ENCODE data around the gene DCPS.

DNA sequence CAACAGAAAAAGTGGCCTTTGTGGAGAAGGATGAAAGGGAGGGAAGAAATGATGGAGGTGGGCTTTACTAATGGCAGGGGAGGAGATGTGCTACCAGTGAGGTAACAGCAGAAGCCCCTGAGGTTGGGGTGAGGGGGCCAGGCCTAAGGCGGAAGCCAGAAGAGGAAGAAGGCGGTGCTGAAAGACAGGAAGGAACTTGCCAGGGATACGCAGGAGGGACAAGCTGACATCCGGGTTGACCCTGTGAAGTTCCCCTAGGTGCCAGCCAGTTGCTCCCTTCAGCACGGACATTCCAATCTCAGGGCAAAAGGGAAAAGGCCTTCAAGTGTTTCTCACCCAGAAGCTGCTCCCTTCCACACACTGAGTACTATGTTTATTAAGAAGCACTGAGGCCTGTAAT, 23.3 kb upstream of the DCPS start:
- TF ChIP-seq SIN3A (IDR thresholded peaks at IDR 0.05; ENCODE audit: borderline replicate concordance, insufficient read depth, low read length): no peak
- TF ChIP-seq, protein P1, sequence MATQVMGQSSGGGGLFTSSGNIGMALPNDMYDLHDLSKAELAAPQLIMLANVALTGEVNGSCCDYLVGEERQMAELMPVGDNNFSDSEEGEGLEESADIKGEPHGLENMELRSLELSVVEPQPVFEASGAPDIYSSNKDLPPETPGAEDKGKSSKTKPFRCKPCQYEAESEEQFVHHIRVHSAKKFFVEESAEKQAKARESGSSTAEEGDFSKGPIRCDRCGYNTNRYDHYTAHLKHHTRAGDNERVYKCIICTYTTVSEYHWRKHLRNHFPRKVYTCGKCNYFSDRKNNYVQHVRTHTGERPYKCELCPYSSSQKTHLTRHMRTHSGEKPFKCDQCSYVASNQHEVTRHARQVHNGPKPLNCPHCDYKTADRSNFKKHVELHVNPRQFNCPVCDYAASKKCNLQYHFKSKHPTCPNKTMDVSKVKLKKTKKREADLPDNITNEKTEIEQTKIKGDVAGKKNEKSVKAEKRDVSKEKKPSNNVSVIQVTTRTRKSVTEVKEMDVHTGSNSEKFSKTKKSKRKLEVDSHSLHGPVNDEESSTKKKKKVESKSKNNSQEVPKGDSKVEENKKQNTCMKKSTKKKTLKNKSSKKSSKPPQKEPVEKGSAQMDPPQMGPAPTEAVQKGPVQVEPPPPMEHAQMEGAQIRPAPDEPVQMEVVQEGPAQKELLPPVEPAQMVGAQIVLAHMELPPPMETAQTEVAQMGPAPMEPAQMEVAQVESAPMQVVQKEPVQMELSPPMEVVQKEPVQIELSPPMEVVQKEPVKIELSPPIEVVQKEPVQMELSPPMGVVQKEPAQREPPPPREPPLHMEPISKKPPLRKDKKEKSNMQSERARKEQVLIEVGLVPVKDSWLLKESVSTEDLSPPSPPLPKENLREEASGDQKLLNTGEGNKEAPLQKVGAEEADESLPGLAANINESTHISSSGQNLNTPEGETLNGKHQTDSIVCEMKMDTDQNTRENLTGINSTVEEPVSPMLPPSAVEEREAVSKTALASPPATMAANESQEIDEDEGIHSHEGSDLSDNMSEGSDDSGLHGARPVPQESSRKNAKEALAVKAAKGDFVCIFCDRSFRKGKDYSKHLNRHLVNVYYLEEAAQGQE (IDR thresholded peaks at IDR 0.05; ENCODE audit: insufficient read depth in 1 of 2, low read depth in 2 of 2, low read length in 2 of 2): no peak

Data from PFSK-1 (cell line).